Testis (tissue), 2 donors: Measurements from ENCODE around the gene FBN2.

Source experiments
- CTCF ChIP-seq, 3 experiments: fragments of 450-650 bp in 2 of 3; fragments of 200-600 bp in 1 of 3; sonication (generic) in 1 of 3; IDR thresholded peaks; one replicate each; pipeline ENCODE4 v1.5.1; 2016 to 2019; ENCODE audit warnings: antibody characterized with exemption in 3 of 3, mild to moderate bottlenecking in 2 of 3, moderate library complexity in 1 of 3
- POLR2A ChIP-seq: fragments of 450-650 bp; IDR thresholded peaks from one replicate; pipeline ENCODE4 v1.6.1; 2017; ENCODE audit warnings: antibody characterized with exemption, mild to moderate bottlenecking, moderate library complexity

DNA sequence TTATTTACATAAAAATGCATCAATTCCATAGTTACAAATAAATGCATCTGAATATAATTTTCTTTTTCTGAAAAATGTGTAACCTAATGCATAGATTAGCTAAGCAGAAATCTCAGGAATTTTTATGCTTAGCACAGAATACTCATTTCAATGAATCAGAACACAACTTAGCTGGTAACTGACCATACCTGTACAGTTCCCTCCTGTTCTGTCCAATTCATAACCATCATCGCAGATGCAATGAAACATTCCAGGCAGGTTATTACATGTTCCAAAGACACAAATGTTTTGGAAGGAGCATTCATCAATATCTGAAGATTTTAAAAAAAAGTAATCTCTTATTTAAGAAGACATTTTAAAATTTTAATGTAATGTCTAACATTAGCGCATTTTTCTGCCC lies 219.4 kb downstream of the FBN2 start:
- no peak for TF ChIP-seq POLR2A
- no peak for TF ChIP-seq CTCF (IDR thresholded peaks at IDR 0.05)
